Bronchial epithelial cell (primary cell): Measurements from ENCODE around the gene SEMA5B. TPM values are rescaled to one million over a fixed set of nuclear protein-coding genes. Genes with fewer than 3 reads are reported as not detected.

Experiments used
- DNase-seq: peaks from one replicate; pipeline ENCODE4 v3.0.0-alpha.2; 2010; ENCODE audit warnings: low read depth
- FAIRE-seq: peaks from 2 replicates; lab custom pipeline; 2011; peaks lifted over from hg19 to GRCh38; lab: Jason Lieb, UNC
- H3K27me3 ChIP-seq: 2 replicates; pipeline ENCODE4 v1.5.1; 2011; ENCODE audit warnings: low read length; ENCODE audit not compliant: control insufficient read depth, insufficient read depth
- H3K36me3 ChIP-seq: 2 replicates; pipeline ENCODE4 v1.5.1; 2011; ENCODE audit warnings: low read length; ENCODE audit not compliant: control insufficient read depth, insufficient read depth
- H3K4me3 ChIP-seq: 2 replicates; pipeline ENCODE4 v1.5.1; 2011; ENCODE audit warnings: mild to moderate bottlenecking, low read depth, low read length, control low read depth
- CTCF ChIP-seq: IDR thresholded peaks from 2 replicates; pipeline ENCODE4 v1.5.1; 2011; ENCODE audit warnings: mild to moderate bottlenecking, moderate library complexity, low read length, control low read depth, inconsistent platforms; ENCODE audit not compliant: insufficient read depth, severe bottlenecking
- total RNA-seq: library from RNA; depleted of rRNA; stranded (reverse); fragments of >200 nt; gene quantifications from 2 replicates; pipeline ENCODE4 v1.2.1, GENCODE V29; 2014

Gene SEMA5B
- total RNA-seq, 1 donor from 2014 or later, result under 0.01 TPM

- DNase-seq (no peak), FAIRE-seq (no peak)
- peak; percentile 49 for TF ChIP-seq CTCF
- Histone ChIP-seq H3K4me3 (peak overlapping the region; percentile 9), H3K36me3 (no peaks in the 10 kb centered on the region), H3K27me3 (peaks cover 22% of the 10 kb centered on the region)
These were observed 105.5 kb downstream of the SEMA5B start for GRCh38 chr3:122921791-122922651.

- TF ChIP-seq CTCF, result no peak
- FAIRE-seq (no peak), DNase-seq (no peak)
- H3K4me3 ChIP-seq, result no peak overlapping the region
- H3K27me3 ChIP-seq, result peaks cover 22% of the 10 kb centered on the region
- no peaks in the 10 kb centered on the region for H3K36me3 ChIP-seq
These were observed 106.6 kb downstream of the SEMA5B start for GRCh38 chr3:122920986-122921385.

- FAIRE-seq (no peak), DNase-seq (no peak)
- TF ChIP-seq CTCF, result no peak
- Histone ChIP-seq H3K4me3 (no peak overlapping the region), H3K36me3 (no peaks in the 10 kb centered on the region), H3K27me3 (peaks cover 22% of the 10 kb centered on the region)
These were observed 108.3 kb downstream of the SEMA5B start for GRCh38 chr3:122919291-122919610.

- Histone ChIP-seq H3K4me3 (no peak overlapping the region), H3K27me3 (peaks cover 22% of the 10 kb centered on the region), H3K36me3 (no peaks in the 10 kb centered on the region)
- DNase-seq (no peak), FAIRE-seq (no peak)
- no peak for TF ChIP-seq CTCF
These were observed 108.8 kb downstream of the SEMA5B start for GRCh38 chr3:122918576-122919290.

GRCh38 chr3:122917412-122917811 lies 110.2 kb downstream of the SEMA5B start:
- no peak for FAIRE-seq
- Histone ChIP-seq H3K4me3 (no peak overlapping the region), H3K36me3 (no peaks in the 10 kb centered on the region), H3K27me3 (peaks cover 12% of the 10 kb centered on the region)
- no peak for TF ChIP-seq CTCF
- DNase-seq, result no peak
